Neural cell (in vitro differentiated cells): Measurements from ENCODE around the gene MND1. TPM values are rescaled to one million over a fixed set of nuclear protein-coding genes. Genes with fewer than 3 reads are reported as not detected.
"Not testable (repeated sequence)": the region's sequence is repeated elsewhere in the genome, so short reads cannot be mapped to it uniquely, and the experiment has no call there.

ENCODE experiments used
- H2AFZ ChIP-seq: fragments of 200-600, 300-800 bp; sonication (generic), shearing (Covaris generic); 2 replicates; pipeline ENCODE4 v1.6.0; 2014; ENCODE audit warnings: low read depth, mild to moderate bottlenecking, antibody characterized with exemption, low read length, moderate library complexity
- H3F3A ChIP-seq: fragments of 200-600 bp; shearing (Covaris generic); 2 replicates; pipeline ENCODE4 v1.6.1; 2016; ENCODE audit warnings: mild to moderate bottlenecking, moderate library complexity, mixed read lengths, antibody characterized with exemption, low read length; ENCODE audit not compliant: insufficient read depth, poor library complexity, severe bottlenecking
- H3K27ac ChIP-seq: fragments of 200-600, 300-800 bp; sonication (generic), shearing (Covaris generic); 2 replicates; pipeline ENCODE4 v1.5.1; 2014; ENCODE audit warnings: mild to moderate bottlenecking, low read length, moderate library complexity
- H3K27me3 ChIP-seq: fragments of 300-800, 200-600 bp; sonication (generic), shearing (Covaris generic); 2 replicates; pipeline ENCODE4 v1.6.0; 2014; ENCODE audit warnings: mild to moderate bottlenecking, low read depth, low read length, moderate library complexity; ENCODE audit not compliant: insufficient read depth
- H3K36me3 ChIP-seq: fragments of 300-800, 200-600 bp; sonication (generic), shearing (Covaris generic); 2 replicates; pipeline ENCODE4 v1.5.1; 2014; ENCODE audit warnings: mild to moderate bottlenecking, antibody characterized with exemption, low read length, moderate library complexity; ENCODE audit not compliant: insufficient read depth
- H3K4me2 ChIP-seq: fragments of 300-800, 200-600 bp; sonication (generic), shearing (Covaris generic); 2 replicates; pipeline ENCODE4 v1.6.0; 2014; ENCODE audit warnings: mild to moderate bottlenecking, low read length
- H3K4me3 ChIP-seq: fragments of 300-800, 200-600 bp; sonication (generic), shearing (Covaris generic); 2 replicates; pipeline ENCODE4 v1.5.1; 2014; ENCODE audit warnings: mild to moderate bottlenecking, low read length, moderate library complexity
- H3K79me2 ChIP-seq: fragments of 200-600 bp; shearing (Covaris generic); replicated peaks from 2 replicates; pipeline ENCODE4 v1.6.0; 2014; ENCODE audit warnings: mild to moderate bottlenecking, low read length, moderate library complexity; ENCODE audit not compliant: insufficient read depth
- H3K9ac ChIP-seq: fragments of 300-800, 200-600 bp; sonication (generic), shearing (Covaris generic); 2 replicates; pipeline ENCODE4 v1.6.1; 2016; ENCODE audit warnings: mild to moderate bottlenecking, low read length, mixed read lengths
- H3K9me2 ChIP-seq: fragments of 200-600 bp; shearing (Covaris generic); 2 replicates; pipeline ENCODE4 v1.6.1; 2016; ENCODE audit warnings: mild to moderate bottlenecking, low read length, mixed read lengths; ENCODE audit not compliant: insufficient read depth
- H3K9me3 ChIP-seq: fragments of 200-600, 300-800 bp; sonication (generic), shearing (Covaris generic); 2 replicates; pipeline ENCODE4 v1.6.1; 2016; ENCODE audit warnings: mild to moderate bottlenecking, mixed run types, low read length, moderate library complexity, mixed read lengths
- H4K20me1 ChIP-seq: fragments of 200-600 bp; shearing (Covaris generic); 2 replicates; pipeline ENCODE4 v1.6.1; 2016; ENCODE audit warnings: mild to moderate bottlenecking, mixed run types; ENCODE audit not compliant: insufficient read depth
- EP300 ChIP-seq: fragments of 450-650 bp; conservative IDR thresholded peaks from 2 replicates; pipeline ENCODE4 v1.6.1; 2014; ENCODE audit warnings: antibody characterized with exemption, mild to moderate bottlenecking, moderate library complexity; ENCODE audit not compliant: poor library complexity, severe bottlenecking
- EZH2 ChIP-seq: fragments of 200-600, 300-800 bp; shearing (Covaris generic), sonication (generic); IDR thresholded peaks from 2 replicates; pipeline ENCODE4 v1.6.1; 2014; ENCODE audit warnings: antibody characterized with exemption, low read length, borderline replicate concordance, mild to moderate bottlenecking; ENCODE audit not compliant: insufficient read depth, poor library complexity, severe bottlenecking
- MXI1 ChIP-seq: fragments of 450-650 bp; conservative IDR thresholded peaks from 2 replicates; pipeline ENCODE4 v1.6.1; 2014; ENCODE audit warnings: antibody characterized with exemption, mild to moderate bottlenecking; ENCODE audit not compliant: poor library complexity, severe bottlenecking
- POLR2AphosphoS5 ChIP-seq: IDR thresholded peaks from 2 replicates; pipeline ENCODE4 v1.6.1; 2012
- RAD21 ChIP-seq: fragments of 450-650 bp; conservative IDR thresholded peaks from 2 replicates; pipeline ENCODE4 v1.6.1; 2014; ENCODE audit warnings: antibody characterized with exemption, mild to moderate bottlenecking, moderate library complexity
- SMC3 ChIP-seq: fragments of 450-650 bp; conservative IDR thresholded peaks from 2 replicates; pipeline ENCODE4 v1.6.1; 2014; ENCODE audit warnings: antibody characterized with exemption, mild to moderate bottlenecking, moderate library complexity; ENCODE audit not compliant: poor library complexity
- TAF1 ChIP-seq: IDR thresholded peaks from 2 replicates; pipeline ENCODE4 v1.6.1; 2012; ENCODE audit warnings: low read depth
- polyA plus RNA-seq: library from polyadenylated mRNA; depleted of rRNA; stranded (reverse); fragments of >200 nt; gene quantifications from 2 replicates; pipeline ENCODE4 v1.2.3, GENCODE V29; 2014
- TF ChIP-seq, protein P1 (sequence below): fragments of 450-650 bp; IDR thresholded peaks from 2 replicates; pipeline ENCODE4 v1.5.1; 2014; ENCODE audit warnings: antibody characterized with exemption, mild to moderate bottlenecking, moderate library complexity; ENCODE audit not compliant: poor library complexity, severe bottlenecking
- TF ChIP-seq, protein P2 (sequence below): IDR thresholded peaks from 2 replicates; pipeline ENCODE4 v1.6.1; 2012; ENCODE audit warnings: borderline replicate concordance

Gene MND1
- polyA plus RNA-seq, 1 donor from 2014 or later = 5.6 TPM

DNA sequence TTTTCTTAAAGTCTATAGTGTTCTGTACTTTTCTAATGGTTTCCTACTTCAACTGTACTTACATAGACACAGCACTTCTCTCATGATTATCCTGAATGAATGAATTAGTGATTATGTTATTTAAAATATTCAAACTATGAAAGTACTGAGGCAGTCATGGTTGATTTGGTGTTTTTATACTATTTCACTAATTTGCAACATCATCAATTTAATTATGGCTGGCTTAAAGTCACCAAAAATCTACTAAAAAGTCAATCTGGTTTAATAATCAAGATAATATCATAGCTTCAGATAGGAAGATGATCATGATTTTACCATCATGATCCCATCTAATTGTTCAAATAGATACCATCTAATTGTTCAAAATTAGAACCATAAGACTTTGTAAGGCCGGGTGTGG lies 104.8 kb downstream of the MND1 start:
- H3F3A ChIP-seq = no peaks in the 10 kb centered on the region
- TF ChIP-seq, protein P1, sequence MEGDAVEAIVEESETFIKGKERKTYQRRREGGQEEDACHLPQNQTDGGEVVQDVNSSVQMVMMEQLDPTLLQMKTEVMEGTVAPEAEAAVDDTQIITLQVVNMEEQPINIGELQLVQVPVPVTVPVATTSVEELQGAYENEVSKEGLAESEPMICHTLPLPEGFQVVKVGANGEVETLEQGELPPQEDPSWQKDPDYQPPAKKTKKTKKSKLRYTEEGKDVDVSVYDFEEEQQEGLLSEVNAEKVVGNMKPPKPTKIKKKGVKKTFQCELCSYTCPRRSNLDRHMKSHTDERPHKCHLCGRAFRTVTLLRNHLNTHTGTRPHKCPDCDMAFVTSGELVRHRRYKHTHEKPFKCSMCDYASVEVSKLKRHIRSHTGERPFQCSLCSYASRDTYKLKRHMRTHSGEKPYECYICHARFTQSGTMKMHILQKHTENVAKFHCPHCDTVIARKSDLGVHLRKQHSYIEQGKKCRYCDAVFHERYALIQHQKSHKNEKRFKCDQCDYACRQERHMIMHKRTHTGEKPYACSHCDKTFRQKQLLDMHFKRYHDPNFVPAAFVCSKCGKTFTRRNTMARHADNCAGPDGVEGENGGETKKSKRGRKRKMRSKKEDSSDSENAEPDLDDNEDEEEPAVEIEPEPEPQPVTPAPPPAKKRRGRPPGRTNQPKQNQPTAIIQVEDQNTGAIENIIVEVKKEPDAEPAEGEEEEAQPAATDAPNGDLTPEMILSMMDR = no peak
- TF ChIP-seq, protein P2, sequence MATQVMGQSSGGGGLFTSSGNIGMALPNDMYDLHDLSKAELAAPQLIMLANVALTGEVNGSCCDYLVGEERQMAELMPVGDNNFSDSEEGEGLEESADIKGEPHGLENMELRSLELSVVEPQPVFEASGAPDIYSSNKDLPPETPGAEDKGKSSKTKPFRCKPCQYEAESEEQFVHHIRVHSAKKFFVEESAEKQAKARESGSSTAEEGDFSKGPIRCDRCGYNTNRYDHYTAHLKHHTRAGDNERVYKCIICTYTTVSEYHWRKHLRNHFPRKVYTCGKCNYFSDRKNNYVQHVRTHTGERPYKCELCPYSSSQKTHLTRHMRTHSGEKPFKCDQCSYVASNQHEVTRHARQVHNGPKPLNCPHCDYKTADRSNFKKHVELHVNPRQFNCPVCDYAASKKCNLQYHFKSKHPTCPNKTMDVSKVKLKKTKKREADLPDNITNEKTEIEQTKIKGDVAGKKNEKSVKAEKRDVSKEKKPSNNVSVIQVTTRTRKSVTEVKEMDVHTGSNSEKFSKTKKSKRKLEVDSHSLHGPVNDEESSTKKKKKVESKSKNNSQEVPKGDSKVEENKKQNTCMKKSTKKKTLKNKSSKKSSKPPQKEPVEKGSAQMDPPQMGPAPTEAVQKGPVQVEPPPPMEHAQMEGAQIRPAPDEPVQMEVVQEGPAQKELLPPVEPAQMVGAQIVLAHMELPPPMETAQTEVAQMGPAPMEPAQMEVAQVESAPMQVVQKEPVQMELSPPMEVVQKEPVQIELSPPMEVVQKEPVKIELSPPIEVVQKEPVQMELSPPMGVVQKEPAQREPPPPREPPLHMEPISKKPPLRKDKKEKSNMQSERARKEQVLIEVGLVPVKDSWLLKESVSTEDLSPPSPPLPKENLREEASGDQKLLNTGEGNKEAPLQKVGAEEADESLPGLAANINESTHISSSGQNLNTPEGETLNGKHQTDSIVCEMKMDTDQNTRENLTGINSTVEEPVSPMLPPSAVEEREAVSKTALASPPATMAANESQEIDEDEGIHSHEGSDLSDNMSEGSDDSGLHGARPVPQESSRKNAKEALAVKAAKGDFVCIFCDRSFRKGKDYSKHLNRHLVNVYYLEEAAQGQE = no peak
- TF ChIP-seq TAF1 = no peak
- TF ChIP-seq EP300 = no peak
- no peak for TF ChIP-seq RAD21
- no peak for TF ChIP-seq EZH2
- no peak for TF ChIP-seq MXI1

DNA sequence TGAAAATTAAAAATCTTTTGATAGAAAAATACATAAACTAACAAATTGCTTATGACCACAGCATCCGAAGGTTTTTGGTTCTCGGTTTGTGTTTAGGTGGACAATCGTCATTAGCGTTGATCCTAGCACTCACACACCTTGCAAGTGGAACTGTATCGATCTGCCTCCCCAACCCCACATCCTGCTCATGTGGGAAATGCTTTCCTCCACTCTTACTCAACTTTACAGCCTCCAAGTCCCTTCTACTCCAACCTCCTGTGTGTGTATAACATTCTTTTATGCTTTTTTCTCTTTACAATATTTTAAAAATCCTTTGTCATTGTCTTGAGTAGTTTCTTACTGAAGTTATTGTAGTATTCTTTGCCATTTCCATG lies 106.0 kb downstream of the MND1 start:
- Histone ChIP-seq H4K20me1 (no peaks in the 10 kb centered on the region), H2AFZ (no peak overlapping the region), H3K79me2 (no peaks in the 10 kb centered on the region), H3K27ac (no peak overlapping the region), H3K4me3 (no peak overlapping the region), H3K9ac (no peak overlapping the region), H3K9me3 (no peaks in the 10 kb centered on the region), H3F3A (no peaks in the 10 kb centered on the region), H3K36me3 (no peaks in the 10 kb centered on the region), H3K27me3 (no peaks in the 10 kb centered on the region), H3K4me2 (no peak overlapping the region), H3K9me2 (no peaks in the 10 kb centered on the region)
- TF ChIP-seq, protein P1 = no peak
- TF ChIP-seq TAF1 = no peak
- no peak for TF ChIP-seq EZH2
- TF ChIP-seq, protein P2 = no peak
- TF ChIP-seq MXI1 = no peak
- TF ChIP-seq RAD21 = no peak
- no peak for TF ChIP-seq POLR2AphosphoS5
- TF ChIP-seq SMC3 = no peak
- TF ChIP-seq EP300 = no peak

More for the DNA sequence above, 104.8 kb downstream of the MND1 start:
- Histone ChIP-seq H3K9me2 (no peaks in the 10 kb centered on the region), H4K20me1 (no peaks in the 10 kb centered on the region), H3K9ac (no peak overlapping the region), H3K36me3 (no peaks in the 10 kb centered on the region), H3K9me3 (no peaks in the 10 kb centered on the region), H3K27ac (no peak overlapping the region), H3K79me2 (no peaks in the 10 kb centered on the region), H3K27me3 (no peaks in the 10 kb centered on the region), H3K4me3 (no peak overlapping the region), H2AFZ (no peak overlapping the region), H3K4me2 (no peak overlapping the region)

DNA sequence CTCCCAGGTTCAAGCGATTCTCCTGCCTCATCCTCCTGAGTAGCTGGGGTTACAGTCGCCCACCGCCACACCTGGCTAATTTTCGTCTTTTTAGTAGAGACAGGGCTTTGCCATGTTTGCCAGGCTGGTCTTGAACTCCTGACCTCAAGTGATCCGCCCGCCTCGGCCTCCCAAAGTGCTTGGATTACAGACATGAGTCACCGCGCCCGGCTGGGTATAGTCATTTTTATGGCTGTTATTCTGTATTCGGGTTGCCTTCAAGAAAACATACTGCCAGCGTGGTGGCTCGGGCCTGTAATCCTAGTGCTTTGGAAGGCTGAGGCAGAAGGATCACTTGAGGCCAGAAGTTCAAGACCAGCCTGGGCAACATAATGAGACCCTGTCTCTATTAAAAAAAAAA lies 106.7 kb downstream of the MND1 start:
- H4K20me1 ChIP-seq, H3K79me2 ChIP-seq, H3K36me3 ChIP-seq, H3K9ac ChIP-seq, H3K4me2 ChIP-seq, H3F3A ChIP-seq, H3K27ac ChIP-seq, H3K9me3 ChIP-seq, H3K9me2 ChIP-seq, H3K27me3 ChIP-seq, H2AFZ ChIP-seq, H3K4me3 ChIP-seq: not testable (repeated sequence)
